Right lung (tissue), 5 donors: Measurements from ENCODE around the gene ALDH1A3. TPM values are rescaled to one million over a fixed set of nuclear protein-coding genes. Genes with fewer than 3 reads are reported as not detected.

ENCODE experiments used
- DNase-seq, 2 donors: peaks; one replicate each; pipeline ENCODE4 v3.0.0-alpha.2; 2013
- polyA plus RNA-seq, 5 donors: library from polyadenylated mRNA; unstranded; fragments of 120-200 nt; gene quantifications; one replicate each; pipeline versions ENCODE4 v1.2.1 to v1.2.3, GENCODE V29; 2013; ENCODE audit warnings: inconsistent platforms in 1 of 5, low replicate concordance in 1 of 5; ENCODE audit not compliant: insufficient read length in 5 of 5, insufficient read depth in 1 of 5

The ALDH1A3 gene
- polyA plus RNA-seq, 5 donors, result 0.39 to 1.3 (median 0.76) TPM

GRCh38 chr15:100881573-100882336, 2.1 kb downstream of the ALDH1A3 start:
- no peak for DNase-seq

GRCh38 chr15:100885116-100885515, 5.5 kb downstream of the ALDH1A3 start:
- DNase-seq, result no peak

GRCh38 chr15:100885811-100886210, 6.2 kb downstream of the ALDH1A3 start:
- DNase-seq, result no peak

- DNase-seq, result no peak
Measured at GRCh38 chr15:100887211-100887913, 7.7 kb downstream of the ALDH1A3 start.

GRCh38 chr15:100889385-100890050, 9.9 kb downstream of the ALDH1A3 start:
- DNase-seq, result peak; percentile 57 to 61

GRCh38 chr15:100890051-100890720, 10.6 kb downstream of the ALDH1A3 start:
- DNase-seq, result no peak

GRCh38 chr15:100890850-100891249, 11.2 kb downstream of the ALDH1A3 start:
- DNase-seq, result no peak

- DNase-seq, result no peak
Measured at GRCh38 chr15:100891307-100892012, 11.8 kb downstream of the ALDH1A3 start.

GRCh38 chr15:100892013-100892355, 12.4 kb downstream of the ALDH1A3 start:
- no peak for DNase-seq

GRCh38 chr15:100893261-100893963, 13.8 kb downstream of the ALDH1A3 start:
- DNase-seq, result no peak

- DNase-seq, result no peak
Measured at GRCh38 chr15:100893964-100894295, 14.3 kb downstream of the ALDH1A3 start.

- no peak for DNase-seq
Measured at GRCh38 chr15:100895721-100896120, 16.1 kb downstream of the ALDH1A3 start.

GRCh38 chr15:100897221-100898151, 17.9 kb downstream of the ALDH1A3 start:
- no peak for DNase-seq

- no peak for DNase-seq
Measured at GRCh38 chr15:100898152-100898490, 18.5 kb downstream of the ALDH1A3 start.

- no peak for DNase-seq
Measured at GRCh38 chr15:100898661-100899462, 19.2 kb downstream of the ALDH1A3 start.

GRCh38 chr15:100899601-100900000, 20.0 kb downstream of the ALDH1A3 start:
- DNase-seq, result no peak

GRCh38 chr15:100900136-100900794, 20.6 kb downstream of the ALDH1A3 start:
- DNase-seq, result no peak

- no peak for DNase-seq
Measured at GRCh38 chr15:100900795-100901169, 21.2 kb downstream of the ALDH1A3 start.

GRCh38 chr15:100901296-100901695, 21.7 kb downstream of the ALDH1A3 start:
- DNase-seq, result no peak
